NCI-H2196 treated with DMSO at 0.1 percent for 48 hours (cell line): ENCODE measurements around the gene ARL5C.

Experiments used
- DNase-seq: peaks from one replicate; lab custom pipeline; 2025; ENCODE audit not compliant: unreplicated experiment; lab: John Stamatoyannopoulos, UW

ARL5C gene

GRCh38 chr17:39194089-39194984 lies 28.4 kb upstream of the ARL5C start:
- DNase-seq = no peak

GRCh38 chr17:39193346-39193745 lies 27.4 kb upstream of the ARL5C start:
- DNase-seq = no peak

DNA sequence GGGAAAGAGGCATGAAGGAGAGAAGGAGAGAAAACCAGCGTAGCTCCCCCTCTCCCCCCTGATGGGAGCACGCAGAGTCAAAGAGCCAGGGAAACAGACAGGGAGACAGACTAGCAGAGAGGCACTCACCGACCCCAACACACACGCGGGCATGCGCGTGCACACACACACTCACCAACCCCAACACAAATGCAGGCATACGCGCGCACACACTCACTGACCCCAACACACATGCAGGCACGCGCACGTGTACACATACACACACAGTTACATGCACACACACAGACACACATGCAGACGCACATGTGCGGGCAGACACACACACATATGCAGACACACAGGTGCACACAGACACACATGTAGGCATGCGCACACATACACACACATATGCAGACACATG lies 26.9 kb upstream of the ARL5C start:
- no peak for DNase-seq

DNA sequence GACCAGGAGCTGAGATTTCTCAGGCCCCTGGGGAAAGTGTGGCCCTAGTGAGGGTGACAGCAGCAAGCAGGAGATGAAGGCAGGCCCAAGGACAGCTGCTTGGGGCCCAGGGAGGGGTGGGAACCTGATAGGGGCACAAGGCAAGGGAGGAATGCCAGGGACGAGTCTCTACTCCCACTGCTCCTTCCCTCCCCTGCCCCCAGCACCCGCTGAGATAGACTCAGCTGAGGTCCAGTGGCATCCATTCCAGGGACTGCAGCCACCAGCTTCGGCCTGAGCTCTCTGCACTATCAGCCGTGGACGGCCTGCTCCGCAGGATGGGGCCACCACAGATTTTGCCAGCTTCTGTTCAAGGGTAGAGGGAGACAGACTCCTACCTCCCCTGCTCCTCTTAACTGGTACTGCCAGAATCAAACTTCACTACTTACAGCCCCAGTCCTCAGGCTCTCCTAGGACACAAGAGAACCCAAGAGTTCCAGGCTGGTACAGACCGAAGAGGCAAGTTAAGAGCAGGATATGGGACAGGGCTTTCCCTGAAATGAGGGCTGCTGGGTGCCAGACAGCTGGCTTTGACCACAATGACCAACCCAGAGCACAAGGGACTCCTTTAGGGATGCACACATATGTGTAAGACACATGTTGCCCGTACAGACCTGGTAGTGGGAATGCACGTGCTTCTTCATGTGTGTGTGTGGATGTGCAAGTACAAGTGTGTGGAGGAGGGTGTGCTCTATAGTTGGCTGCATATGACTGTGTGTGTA lies 26.0 kb upstream of the ARL5C start:
- no peak for DNase-seq

DNA sequence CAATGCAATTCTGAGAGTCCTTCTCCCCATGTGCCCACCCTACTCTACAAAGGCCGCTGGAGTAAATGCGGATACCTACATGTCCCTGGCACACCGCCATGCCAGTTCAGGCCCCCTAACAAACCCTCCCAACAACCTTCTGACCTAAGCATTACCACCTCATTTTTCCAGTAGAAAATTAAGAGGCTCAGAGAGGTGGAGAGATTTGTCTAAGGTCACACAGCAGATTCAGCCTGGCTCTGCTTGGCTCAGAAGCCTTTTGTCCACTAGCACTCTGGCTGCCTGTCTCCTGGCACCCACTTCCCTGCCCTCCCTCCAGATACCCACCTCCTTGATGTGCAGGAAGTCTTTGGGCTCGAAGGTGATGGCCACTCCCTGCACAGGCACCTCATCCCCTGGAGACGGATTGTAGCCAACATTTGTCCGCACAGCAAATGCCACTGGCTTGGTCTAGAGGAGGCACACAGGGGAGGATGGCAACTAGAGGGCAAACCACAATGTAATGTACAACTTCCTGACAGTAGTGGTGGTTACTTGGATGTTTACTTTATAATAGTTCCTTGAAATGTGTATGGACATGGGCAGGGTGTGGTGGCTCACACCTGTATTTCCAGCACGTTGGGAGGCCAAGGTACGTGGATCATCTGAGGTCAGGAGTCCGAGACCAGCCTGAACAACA lies 21.3 kb upstream of the ARL5C start:
- no peak for DNase-seq

GRCh38 chr17:39186481-39187002 lies 20.6 kb upstream of the ARL5C start:
- DNase-seq = no peak

- no peak for DNase-seq
Observed at GRCh38 chr17:39183720-39184119, 17.8 kb upstream of the ARL5C start.

- no peak for DNase-seq
Observed at GRCh38 chr17:39183045-39183444, 17.1 kb upstream of the ARL5C start.

- no peak for DNase-seq
Observed at GRCh38 chr17:39181303-39181702, 15.3 kb upstream of the ARL5C start.

- no peak for DNase-seq
Observed at GRCh38 chr17:39178536-39178935, 12.6 kb upstream of the ARL5C start.

DNA sequence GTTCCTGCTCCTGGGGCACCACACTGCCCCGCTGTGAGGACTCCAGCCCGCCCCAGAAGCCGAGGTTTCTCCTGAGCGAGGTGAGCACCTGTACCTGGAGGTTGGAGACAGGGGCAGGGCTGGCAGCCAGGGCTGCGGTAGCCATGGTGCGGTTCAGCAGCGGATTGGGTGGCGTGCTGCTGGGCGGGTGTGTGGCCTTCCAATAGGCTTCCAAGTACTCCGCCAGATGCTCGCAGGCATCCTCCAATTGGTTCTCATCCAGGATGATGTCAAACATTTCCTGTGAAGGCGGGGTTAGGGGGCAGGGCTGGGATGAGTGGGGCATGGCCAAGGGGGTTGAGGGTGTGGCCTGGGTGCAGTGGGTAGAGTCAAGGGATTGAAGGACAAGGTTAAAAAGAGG lies 11.3 kb upstream of the ARL5C start:
- peak; percentile 75 for DNase-seq

DNA sequence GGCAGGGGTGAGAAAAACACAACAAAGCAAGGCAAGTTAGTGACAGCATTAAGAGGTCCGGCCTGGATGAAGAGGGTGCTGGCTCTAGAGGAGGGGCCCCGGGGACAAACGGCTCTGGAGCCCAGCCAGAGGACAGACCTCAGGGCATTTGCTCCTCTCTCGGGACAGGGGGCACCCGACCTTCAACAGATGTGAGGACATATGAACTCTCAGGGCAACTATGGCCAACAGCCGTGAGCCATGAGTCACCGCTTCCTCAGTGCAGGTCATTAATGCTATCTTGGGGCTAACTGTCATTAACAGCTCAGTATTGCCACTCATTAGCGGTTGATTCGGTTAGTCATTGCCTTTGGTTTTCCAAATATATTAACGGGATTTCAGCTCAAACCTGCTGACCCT lies 9.7 kb upstream of the ARL5C start:
- no peak for DNase-seq

GRCh38 chr17:39174920-39175694 lies 9.1 kb upstream of the ARL5C start:
- DNase-seq = peak; percentile 20

DNA sequence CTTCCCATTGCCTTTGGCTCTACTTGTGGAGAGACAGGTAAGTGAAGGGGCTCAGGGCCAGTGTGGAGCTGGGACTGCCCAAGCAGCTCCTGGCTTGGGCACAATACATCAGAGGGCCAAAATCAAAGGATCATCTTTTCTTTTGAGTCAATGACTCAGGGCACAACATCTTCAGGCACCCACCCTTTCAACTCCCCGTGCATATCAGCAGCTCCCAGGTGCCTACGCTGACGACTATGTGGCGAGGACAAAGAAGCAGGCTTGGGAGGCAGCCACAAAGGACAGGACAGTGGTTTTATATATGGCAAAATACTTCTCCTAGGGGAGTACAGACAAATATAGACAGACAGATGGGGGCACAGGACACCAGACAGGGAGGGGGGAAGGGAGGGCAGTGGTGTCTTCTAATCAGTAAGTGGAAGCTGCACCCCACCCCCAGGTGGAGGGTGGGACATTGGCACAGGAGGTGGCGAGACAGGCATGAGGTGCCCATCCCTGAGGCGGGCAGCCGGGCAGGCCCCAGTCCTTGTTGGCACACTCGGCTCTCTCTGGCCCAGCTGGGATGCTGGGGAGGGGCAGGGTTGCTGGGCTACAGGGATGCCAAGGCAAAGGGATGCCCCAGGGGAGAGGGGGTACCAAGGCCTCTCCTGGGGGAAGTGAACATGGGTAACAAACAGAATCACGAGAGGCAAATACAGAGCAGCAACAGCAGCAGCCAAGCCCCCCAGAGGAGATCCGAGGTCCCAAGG lies 7.7 kb upstream of the ARL5C start:
- DNase-seq = no peak

GRCh38 chr17:39173080-39173479 lies 7.1 kb upstream of the ARL5C start:
- no peak for DNase-seq

- DNase-seq = no peak
Observed at GRCh38 chr17:39171933-39172332, 6.0 kb upstream of the ARL5C start.

GRCh38 chr17:39170558-39170957 lies 4.6 kb upstream of the ARL5C start:
- DNase-seq = no peak

- DNase-seq = no peak
Observed at GRCh38 chr17:39170109-39170508, 4.1 kb upstream of the ARL5C start.

GRCh38 chr17:39169518-39169917 lies 3.6 kb upstream of the ARL5C start:
- DNase-seq = no peak

- no peak for DNase-seq
Observed at GRCh38 chr17:39169101-39169500, 3.1 kb upstream of the ARL5C start.
